ENCODE measurements around the gene ESRRA.

The ESRRA gene

GRCh38 chr11:64352099-64352994, 47.0 kb downstream of the ESRRA start:
- DNase-seq, result no peak

- no peak for DNase-seq
These were observed 47.8 kb downstream of the ESRRA start for GRCh38 chr11:64352995-64353714.

DNA sequence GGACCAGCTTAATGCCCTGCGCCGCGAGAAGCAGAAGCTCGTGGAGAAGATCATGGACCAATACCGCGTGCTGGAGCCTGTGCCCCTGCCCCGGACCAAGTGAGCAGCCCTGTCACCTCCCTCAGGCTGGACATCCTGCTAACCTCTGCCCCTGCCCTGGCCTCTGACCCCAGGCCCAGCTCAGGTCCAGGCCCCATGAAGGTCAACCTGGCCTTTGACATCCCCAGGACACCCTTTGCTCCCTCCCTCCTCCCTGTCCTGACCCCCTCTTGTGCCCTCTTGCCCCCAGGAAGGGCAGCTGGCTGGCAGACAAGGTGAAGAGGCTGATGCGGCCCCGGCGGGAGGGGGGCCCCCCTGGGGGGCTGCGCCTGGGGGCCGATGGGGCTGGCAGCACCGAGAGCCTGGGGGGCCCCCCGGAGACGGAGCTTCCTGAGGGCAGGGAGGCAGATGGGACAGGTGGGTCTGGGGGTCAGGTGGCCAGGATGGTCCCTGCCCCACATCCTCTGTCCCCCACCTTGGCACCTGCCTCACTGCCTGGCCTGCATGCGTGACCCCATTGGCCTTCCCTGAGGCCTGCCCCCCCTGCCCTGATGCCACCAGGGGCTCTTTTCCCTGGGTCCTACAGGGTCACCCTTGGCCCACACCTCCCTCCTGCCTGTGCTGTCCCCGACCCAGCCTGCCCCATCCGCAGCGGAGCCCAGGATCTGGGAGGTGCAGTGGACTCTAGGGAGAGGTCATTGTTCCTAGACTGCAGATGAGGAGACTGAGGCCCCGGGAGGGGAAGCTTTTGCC, 48.6 kb downstream of the ESRRA start:
- DNase-seq, result no peak

DNA sequence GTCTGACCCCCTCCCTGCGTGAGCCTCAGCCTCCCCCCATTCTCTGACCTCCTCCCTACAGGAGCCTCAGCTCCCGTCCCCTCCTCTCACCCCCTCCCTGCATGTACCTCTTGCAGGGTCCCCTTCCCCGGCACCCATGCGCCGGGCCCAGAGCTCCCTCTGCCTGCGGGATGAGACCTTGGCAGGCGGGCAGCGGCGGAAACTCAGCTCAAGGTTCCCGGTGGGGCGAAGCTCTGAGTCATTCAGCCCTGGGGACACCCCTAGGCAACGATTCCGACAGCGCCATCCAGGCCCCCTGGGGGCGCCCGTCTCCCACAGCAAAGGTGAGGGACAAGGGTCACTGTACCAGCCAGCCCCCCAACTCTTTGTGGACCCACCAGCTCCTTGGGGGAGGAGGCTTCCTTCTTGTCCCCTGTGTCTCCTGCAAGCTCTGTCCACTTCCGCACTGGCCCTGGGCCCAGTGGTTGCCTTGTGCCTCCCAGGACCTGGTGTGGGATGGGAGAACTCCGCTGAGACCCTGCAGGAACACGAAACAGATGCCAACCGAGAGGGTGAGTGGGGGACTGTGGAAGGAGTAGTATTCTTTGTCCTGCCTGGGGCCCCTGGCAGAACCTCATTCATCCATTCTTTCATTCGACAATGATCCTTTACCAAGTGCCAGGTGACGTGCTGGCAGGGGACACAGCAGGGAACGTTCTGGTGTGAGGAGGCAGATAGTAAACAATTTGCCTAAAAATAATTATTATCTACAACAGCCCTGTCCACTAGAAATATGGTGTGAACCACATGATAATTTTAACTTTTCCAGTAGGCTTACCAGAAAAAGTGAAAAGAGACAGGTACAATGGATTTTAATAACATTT, 50.0 kb downstream of the ESRRA start:
- peak; percentile 60 for DNase-seq

- DNase-seq, result peak; percentile 26
These were observed 51.4 kb downstream of the ESRRA start for GRCh38 chr11:64356498-64357411.

- DNase-seq, result no peak
These were observed 52.1 kb downstream of the ESRRA start for GRCh38 chr11:64357446-64357845.

DNA sequence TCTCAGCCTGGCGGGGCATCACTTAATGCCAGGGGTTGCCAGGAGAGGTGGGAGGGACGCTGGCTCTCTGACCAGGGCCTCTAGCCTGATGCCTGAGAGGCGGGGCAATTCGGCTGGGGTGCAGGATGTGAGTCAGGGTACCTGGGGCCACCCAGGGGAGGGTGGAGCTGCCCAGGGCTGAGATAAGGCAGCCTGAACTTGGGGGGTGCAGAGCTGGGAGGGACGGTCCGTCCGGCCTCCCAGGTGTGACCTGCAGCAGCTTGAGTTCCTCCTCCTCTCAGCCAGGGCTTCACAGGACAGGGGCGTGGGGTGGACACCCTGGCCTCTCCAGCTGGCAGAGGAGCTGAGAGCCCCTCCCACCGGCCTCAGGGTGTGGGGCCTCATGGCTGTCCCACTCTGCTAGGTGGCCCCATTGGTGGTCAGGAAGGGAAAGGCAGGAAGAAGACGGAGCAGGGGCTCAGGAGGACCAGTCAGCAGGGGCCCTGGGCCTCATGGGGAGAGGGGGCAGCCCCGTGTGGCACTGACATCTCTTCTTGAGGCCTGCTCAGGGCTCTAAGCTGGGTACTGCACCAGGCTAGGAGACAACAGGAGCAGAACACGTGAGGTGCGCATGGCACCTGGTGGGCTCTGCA, 52.7 kb downstream of the ESRRA start:
- peak; percentile 71 for DNase-seq

- DNase-seq, result no peak
These were observed 53.2 kb downstream of the ESRRA start for GRCh38 chr11:64358536-64358906.

DNA sequence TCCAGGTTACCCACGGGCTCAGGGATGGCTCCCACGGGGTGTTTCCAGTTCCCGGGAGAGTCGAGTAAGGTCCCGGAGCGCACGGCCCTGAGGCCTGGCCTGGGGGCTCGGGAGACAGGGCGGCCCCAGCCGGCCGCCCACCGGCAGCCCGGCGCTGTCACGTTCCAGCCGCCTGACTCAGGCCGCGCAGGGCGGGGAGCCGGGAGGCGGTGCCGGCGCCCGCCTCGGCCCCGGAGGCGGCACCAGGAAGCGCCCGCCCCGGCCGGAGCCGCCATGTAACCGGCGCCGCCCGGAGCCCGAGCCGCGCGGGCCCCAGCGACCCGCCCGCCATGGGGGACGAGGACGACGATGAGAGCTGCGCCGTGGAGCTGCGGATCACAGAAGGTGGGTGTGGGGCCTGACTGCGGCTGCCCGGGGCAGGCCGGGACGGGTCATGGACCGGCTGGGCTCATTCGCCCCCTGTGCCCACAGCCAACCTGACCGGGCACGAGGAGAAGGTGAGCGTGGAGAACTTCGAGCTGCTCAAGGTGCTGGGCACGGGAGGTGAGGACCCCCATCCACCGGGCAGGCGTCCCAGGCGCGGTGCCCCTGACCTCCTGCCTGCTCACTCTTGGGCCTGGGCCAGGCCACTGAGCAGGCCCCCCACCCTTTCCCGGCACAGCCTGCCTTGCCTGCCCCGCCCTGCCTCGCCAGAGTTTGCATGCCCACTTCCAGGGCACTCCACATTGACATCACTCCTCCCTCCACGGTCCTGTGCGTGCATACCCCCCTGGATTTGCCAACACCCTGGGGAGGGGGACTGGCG, 53.8 kb downstream of the ESRRA start, which contains the start of gene RPS6KA4:
Gene RPS6KA4 (plus strand): TSS at position 256 of the 805 bp plus-strand sequence. CDS start 74 bp downstream, at position 330.
- peak; percentile 70 for DNase-seq

- DNase-seq, result peak; percentile 54
These were observed 54.6 kb downstream of the ESRRA start for GRCh38 chr11:64359712-64360445.

GRCh38 chr11:64360448-64360921, 55.2 kb downstream of the ESRRA start:
- DNase-seq, result no peak

DNA sequence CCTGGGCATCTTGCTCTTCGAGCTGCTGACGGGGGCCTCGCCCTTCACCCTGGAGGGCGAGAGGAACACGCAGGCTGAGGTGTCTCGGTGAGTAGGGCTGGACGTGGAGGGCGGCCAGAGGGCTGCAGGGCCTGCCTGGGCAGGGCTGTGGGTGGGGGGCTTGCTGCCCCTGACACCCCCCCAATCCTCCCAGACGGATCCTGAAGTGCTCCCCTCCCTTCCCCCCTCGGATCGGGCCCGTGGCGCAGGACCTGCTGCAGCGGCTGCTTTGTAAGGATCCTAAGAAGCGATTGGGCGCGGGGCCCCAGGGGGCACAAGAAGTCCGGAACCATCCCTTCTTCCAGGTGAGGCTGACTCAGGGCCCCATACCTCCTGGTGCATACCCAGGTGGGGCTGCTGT, 56.3 kb downstream of the ESRRA start:
- no peak for DNase-seq

DNA sequence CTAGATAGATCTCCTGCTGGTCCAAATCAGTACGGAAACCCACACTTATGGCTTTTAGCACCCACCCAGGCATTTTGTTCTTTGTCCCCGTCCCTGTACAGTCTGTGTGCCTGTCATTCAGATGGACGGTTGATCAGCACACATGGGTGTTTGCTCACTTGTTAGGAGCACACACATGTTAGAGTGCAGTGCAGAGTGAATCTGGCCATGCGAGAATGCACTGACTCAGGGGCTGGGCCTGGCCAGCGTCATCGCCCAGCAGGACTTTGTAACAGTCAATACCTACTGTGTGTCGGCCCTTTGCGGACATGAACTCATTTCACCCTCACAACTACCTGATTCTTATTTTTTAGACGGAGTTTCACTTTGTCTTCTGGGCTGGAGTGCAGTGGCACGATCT, 57.0 kb downstream of the ESRRA start:
- DNase-seq, result no peak

DNA sequence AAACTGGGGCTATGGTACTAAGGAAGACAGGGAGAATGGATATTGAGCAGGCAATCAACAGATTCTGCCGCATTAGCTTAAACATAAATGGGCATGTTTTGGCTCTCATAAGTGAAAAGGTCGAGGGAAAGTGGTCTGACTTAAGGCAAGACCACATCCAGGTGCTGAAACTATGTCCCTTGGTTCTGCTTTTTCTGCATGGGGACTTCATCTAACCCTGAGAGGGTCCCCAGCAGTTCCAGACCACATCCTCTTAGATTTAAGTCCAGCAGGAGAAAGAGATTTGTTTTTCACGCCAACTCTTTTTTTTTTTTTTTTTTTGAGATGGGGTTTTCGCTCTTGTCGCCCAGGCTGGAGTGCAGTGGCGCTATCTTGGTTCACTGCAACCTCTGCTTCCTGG, 59.1 kb downstream of the ESRRA start:
- DNase-seq, result no peak

- DNase-seq, result no peak
These were observed 59.6 kb downstream of the ESRRA start for GRCh38 chr11:64364911-64365310.

All from CD4-positive, alpha-beta T cell treated with Interleukin-17A for 4 hours (primary cell).